ENCODE results near the gene RPL35. TPM values are rescaled to one million over a fixed set of nuclear protein-coding genes. Genes with fewer than 3 reads are reported as not detected.

Gene RPL35
- total RNA-seq, 1 donor from 2014 or later, result 706 TPM

GRCh38 chr9:124887832-124888231, 26.1 kb upstream of the RPL35 start:
- Mint-ChIP-seq H3K27me3 (ENCODE audit: low read depth) (no peaks in the 10 kb centered on the region), H3K4me1 (ENCODE audit: low read depth) (no peaks in the 10 kb centered on the region), H3K36me3 (ENCODE audit: low read depth) (peaks cover 42% of the 10 kb centered on the region), H3K9me3 (ENCODE audit: low read depth) (no peaks in the 10 kb centered on the region), H3K4me3 (ENCODE audit: unreplicated experiment) (no peak overlapping the region), H3K27ac (ENCODE audit: unreplicated experiment) (no peak overlapping the region)
- DNase-seq (ENCODE audit: low spot score), result no peak
- TF ChIP-seq CTCF (IDR thresholded peaks at IDR 0.05), result no peak

DNA sequence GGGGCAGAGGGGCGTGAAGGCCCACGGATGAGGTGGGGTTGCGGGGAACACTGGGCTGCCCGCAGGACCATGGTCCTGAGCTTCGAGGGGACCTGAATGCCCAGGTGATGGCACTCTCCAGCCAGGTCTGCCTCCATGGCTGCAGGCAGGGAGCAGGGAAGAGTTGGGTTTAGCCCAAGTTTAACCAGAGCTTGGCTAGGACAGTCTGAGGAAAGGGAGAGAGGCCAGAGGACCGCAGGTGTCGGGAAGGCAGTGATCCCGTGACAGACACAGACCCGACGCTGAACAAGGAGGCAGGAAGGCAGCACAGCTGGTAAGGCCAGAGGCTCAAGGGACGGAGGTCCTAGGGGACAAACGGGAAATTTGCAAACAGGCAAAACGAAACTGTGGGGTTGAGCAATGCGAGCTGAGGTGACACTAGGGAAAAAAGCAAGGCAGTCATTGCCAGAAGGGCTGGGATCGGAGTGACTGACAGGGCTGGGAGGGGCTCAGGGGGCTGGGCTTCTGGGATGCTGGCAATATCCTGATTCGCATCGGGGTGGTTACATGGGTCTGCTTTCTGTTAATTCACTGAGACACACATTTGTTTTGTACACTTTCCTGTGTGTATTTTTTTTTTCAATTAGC, 25.2 kb upstream of the RPL35 start:
- Mint-ChIP-seq H3K4me3 (ENCODE audit: unreplicated experiment) (no peak overlapping the region), H3K4me1 (ENCODE audit: low read depth) (no peaks in the 10 kb centered on the region), H3K36me3 (ENCODE audit: low read depth) (peaks cover 40% of the 10 kb centered on the region), H3K9me3 (ENCODE audit: low read depth) (no peaks in the 10 kb centered on the region), H3K27ac (ENCODE audit: unreplicated experiment) (no peak overlapping the region), H3K27me3 (ENCODE audit: low read depth) (no peaks in the 10 kb centered on the region)
- no peak for DNase-seq (ENCODE audit: low spot score)
- no peak for TF ChIP-seq CTCF (IDR thresholded peaks at IDR 0.05)

DNA sequence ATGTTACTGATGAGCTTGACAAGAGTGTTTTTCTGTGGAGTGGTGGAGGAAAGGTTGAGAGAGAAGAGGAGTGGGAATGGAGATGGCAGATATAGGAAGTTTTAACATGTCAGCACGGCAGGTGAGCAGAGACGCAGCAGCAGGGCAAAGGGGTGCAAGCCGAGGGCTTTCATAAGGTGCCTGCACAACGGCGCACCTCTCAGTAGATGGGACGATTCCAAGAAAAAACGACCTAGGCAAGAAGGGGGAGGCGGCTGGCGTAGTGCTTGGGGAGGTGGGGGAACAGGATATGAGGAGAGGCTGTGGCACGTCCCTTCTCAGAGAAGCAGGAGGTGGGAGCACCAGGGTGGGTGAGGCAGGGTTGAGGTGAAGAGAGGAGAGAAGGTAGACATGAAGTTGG, 24.7 kb upstream of the RPL35 start:
- no peak for DNase-seq (ENCODE audit: low spot score)
- H3K9me3 Mint-ChIP-seq (ENCODE audit: low read depth), result no peaks in the 10 kb centered on the region
- no peak overlapping the region for H3K27ac Mint-ChIP-seq (ENCODE audit: unreplicated experiment)
- no peaks in the 10 kb centered on the region for H3K27me3 Mint-ChIP-seq (ENCODE audit: low read depth)
- peaks cover 42% of the 10 kb centered on the region for H3K36me3 Mint-ChIP-seq (ENCODE audit: low read depth)
- H3K4me1 Mint-ChIP-seq (ENCODE audit: low read depth), result no peaks in the 10 kb centered on the region
- no peak overlapping the region for H3K4me3 Mint-ChIP-seq (ENCODE audit: unreplicated experiment)
- no peak for TF ChIP-seq CTCF (IDR thresholded peaks at IDR 0.05)

- Mint-ChIP-seq H3K27ac (ENCODE audit: unreplicated experiment) (no peak overlapping the region), H3K27me3 (ENCODE audit: low read depth) (no peaks in the 10 kb centered on the region), H3K4me1 (ENCODE audit: low read depth) (no peaks in the 10 kb centered on the region), H3K4me3 (ENCODE audit: unreplicated experiment) (no peak overlapping the region), H3K9me3 (ENCODE audit: low read depth) (no peaks in the 10 kb centered on the region), H3K36me3 (ENCODE audit: low read depth) (peaks cover 35% of the 10 kb centered on the region)
- DNase-seq (ENCODE audit: low spot score), result no peak
- no peak for TF ChIP-seq CTCF (IDR thresholded peaks at IDR 0.05)
These were observed 23.8 kb upstream of the RPL35 start for GRCh38 chr9:124885551-124885950.

DNA sequence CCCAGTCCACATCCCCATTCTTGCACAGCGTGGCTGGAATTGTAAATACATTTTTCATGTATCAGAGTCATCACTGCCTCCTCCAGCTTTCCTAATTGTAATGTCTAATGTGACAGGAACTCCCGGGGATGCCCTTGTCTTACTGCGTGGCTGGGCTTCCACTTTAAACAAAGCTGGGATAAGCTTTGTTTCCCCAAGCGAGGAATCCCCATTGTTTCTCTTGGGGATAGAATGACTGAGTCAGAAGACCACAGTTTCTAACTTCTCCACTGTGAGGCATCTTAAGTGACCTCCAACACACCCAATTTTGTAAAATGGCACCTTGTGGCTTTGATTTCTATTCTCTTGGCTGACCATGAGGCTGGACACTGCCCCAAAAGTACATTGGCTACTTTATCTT, 22.6 kb upstream of the RPL35 start:
- H3K4me3 Mint-ChIP-seq (ENCODE audit: unreplicated experiment), result no peak overlapping the region
- H3K4me1 Mint-ChIP-seq (ENCODE audit: low read depth), result no peaks in the 10 kb centered on the region
- no peak for DNase-seq (ENCODE audit: low spot score)
- no peaks in the 10 kb centered on the region for H3K9me3 Mint-ChIP-seq (ENCODE audit: low read depth)
- peaks cover 28% of the 10 kb centered on the region for H3K36me3 Mint-ChIP-seq (ENCODE audit: low read depth)
- TF ChIP-seq CTCF (IDR thresholded peaks at IDR 0.05), result no peak
- H3K27me3 Mint-ChIP-seq (ENCODE audit: low read depth), result no peaks in the 10 kb centered on the region
- no peak overlapping the region for H3K27ac Mint-ChIP-seq (ENCODE audit: unreplicated experiment)
